A673 (cell line): ENCODE data around the gene GATA5. TPM values are rescaled to one million over a fixed set of nuclear protein-coding genes. Genes with fewer than 3 reads are reported as not detected.

Source experiments
- BruUV-seq: library from RNA; stranded (reverse); fragments of 400-500 nt; replicated peaks from 2 replicates; lab custom pipeline; 2021; lab: Mats Ljungman, UMichigan
- CTCF ChIA-PET: fragments of 300-600 bp; sonication (Branson Sonifier 250); formaldehyde crosslinking; loops from one replicate; lab custom pipeline; 2022; ENCODE audit warnings: antibody characterized with exemption; lab: Charles Lee
- POLR2A ChIA-PET: fragments of 300-600 bp; sonication (Branson Sonifier 250); formaldehyde crosslinking; loops from one replicate; lab custom pipeline; 2022; ENCODE audit warnings: antibody characterized with exemption; ENCODE audit not compliant: low non-redundant PET; lab: Charles Lee
- DNase-seq: peaks from one replicate; pipeline ENCODE4 v3.0.0-alpha.2; 2015; ENCODE audit warnings: low spot score
- H3K27ac ChIP-seq: fragments of 200-600 bp; sonication (generic); 2 replicates; pipeline ENCODE4 v1.5.1; 2016; ENCODE audit warnings: mixed run types, low read depth, mild to moderate bottlenecking, mixed read lengths, antibody characterized with exemption, low read length; ENCODE audit not compliant: poor library complexity, severe bottlenecking
- H3K27me3 ChIP-seq: fragments of 200-600 bp; sonication (generic); replicated peaks from 2 replicates; pipeline ENCODE4 v1.6.1; 2017; ENCODE audit warnings: mixed run types, low read depth, mild to moderate bottlenecking, mixed read lengths, antibody characterized with exemption, low read length; ENCODE audit not compliant: insufficient read depth, poor library complexity
- H3K36me3 ChIP-seq: fragments of 200-600 bp; sonication (generic); 2 replicates; pipeline ENCODE4 v1.6.1; 2016; ENCODE audit warnings: mixed run types, mild to moderate bottlenecking, mixed read lengths, antibody characterized with exemption, low read length; ENCODE audit not compliant: insufficient read depth, poor library complexity, severe bottlenecking
- H3K4me1 ChIP-seq: fragments of 200-600 bp; sonication (generic); 2 replicates; pipeline ENCODE4 v1.6.1; 2017; ENCODE audit warnings: mixed run types, mild to moderate bottlenecking, mixed read lengths, antibody characterized with exemption, low read length; ENCODE audit not compliant: insufficient read depth, poor library complexity, severe bottlenecking
- H3K4me3 ChIP-seq: fragments of 200-600 bp; sonication (generic); 2 replicates; pipeline ENCODE4 v1.5.1; 2016; ENCODE audit warnings: low read depth, mixed run types, mild to moderate bottlenecking, mixed read lengths, low read length; ENCODE audit not compliant: poor library complexity, severe bottlenecking
- H3K9me3 ChIP-seq: fragments of 200-600 bp; sonication (generic); 2 replicates; pipeline ENCODE4 v1.6.1; 2016; ENCODE audit warnings: mixed run types, low read depth, mild to moderate bottlenecking, mixed read lengths, antibody characterized with exemption, low read length; ENCODE audit not compliant: poor library complexity, severe bottlenecking
- CTCF ChIP-seq: fragments of 300-800, 200-600 bp; sonication (generic); conservative IDR thresholded peaks from 2 replicates; pipeline ENCODE4 v1.5.1; 2017; ENCODE audit warnings: low read depth, mild to moderate bottlenecking, antibody characterized with exemption, low read length, moderate library complexity, mixed read lengths
- EZH2 ChIP-seq: fragments of 200-600 bp; sonication (generic); IDR thresholded peaks from 2 replicates; pipeline ENCODE4 v1.6.1; 2017; ENCODE audit warnings: borderline replicate concordance, low read depth, mild to moderate bottlenecking, mixed read lengths, antibody characterized with exemption, low read length; ENCODE audit not compliant: poor library complexity, severe bottlenecking
- intact Hi-C: fragments of 100-400 bp; cut with micrococcal nuclease; formaldehyde crosslinking; loops from one replicate; pipeline ENCODE4 v1.10.0; 2022; ENCODE audit not compliant: unreplicated experiment
- total RNA-seq: library from RNA; stranded (reverse); gene quantifications from 2 replicates; pipeline ENCODE4 v1.2.3, GENCODE V29; 2021

GATA5 gene
- total RNA-seq, 1 experiment from 2014 or later, result not detected

GRCh38 chr20:62501801-62502495 lies 26.2 kb upstream of the GATA5 start:
- no peaks in the 10 kb centered on the region for H3K4me1 ChIP-seq
- no peak overlapping the region for H3K27ac ChIP-seq
- TF ChIP-seq EZH2, result no peak
- no peak for TF ChIP-seq CTCF
- no peaks in the 10 kb centered on the region for H3K36me3 ChIP-seq
- H3K9me3 ChIP-seq, result no peaks in the 10 kb centered on the region
- no TSS peak for BruUV-seq
- ChIA-PET CTCF (no interaction called here), POLR2A (no interaction called here)
- H3K27me3 ChIP-seq, result no peaks in the 10 kb centered on the region
- intact Hi-C loops, result loop anchor here (2.0 kb wide), 1 partner anchor 115 kb away; no protein-coding TSS in a partner anchor
- DNase-seq, result peak; percentile 79
- H3K4me3 ChIP-seq, result no peak overlapping the region

- TF ChIP-seq EZH2, result no peak
- peak; percentile 95 for TF ChIP-seq CTCF
- Histone ChIP-seq H3K9me3 (no peaks in the 10 kb centered on the region), H3K27me3 (no peaks in the 10 kb centered on the region), H3K27ac (no peak overlapping the region), H3K4me3 (no peak overlapping the region), H3K36me3 (no peaks in the 10 kb centered on the region), H3K4me1 (no peaks in the 10 kb centered on the region)
- DNase-seq, result peak; percentile 79
- CTCF ChIA-PET, result interaction anchor here (0.5 to 1.8 kb wide), 10 partner anchors 44 to 1936 kb away, joined by 3 to 29 read pairs (median 4); partner anchors contain the start of gene SLCO4A1
- POLR2A ChIA-PET, result no interaction called here
- intact Hi-C loops, result loop anchor here (1.0 to 2.0 kb wide), 2 partner anchors 116 to 291 kb away; no protein-coding TSS in a partner anchor
- BruUV-seq, result no TSS peak
These were observed 24.6 kb upstream of the GATA5 start for GRCh38 chr20:62500237-62500864.

GRCh38 chr20:62499758-62500236 lies 24.0 kb upstream of the GATA5 start:
- Histone ChIP-seq H3K27me3 (no peaks in the 10 kb centered on the region), H3K27ac (no peak overlapping the region), H3K9me3 (no peaks in the 10 kb centered on the region), H3K4me1 (no peaks in the 10 kb centered on the region), H3K36me3 (no peaks in the 10 kb centered on the region), H3K4me3 (no peak overlapping the region)
- ChIA-PET POLR2A (no interaction called here), CTCF (interaction anchor here (0.5 to 1.8 kb wide), 10 partner anchors 44 to 1936 kb away, joined by 3 to 29 read pairs (median 4); partner anchors contain the start of gene SLCO4A1)
- no peak for DNase-seq
- intact Hi-C loops, result loop anchor here (1.0 to 2.0 kb wide), 2 partner anchors 117 to 292 kb away; no protein-coding TSS in a partner anchor
- no TSS peak for BruUV-seq
- TF ChIP-seq EZH2 (no peak), CTCF (no peak)
